H1 (cell line): ENCODE data around the gene SCP2. TPM values are rescaled to one million over a fixed set of nuclear protein-coding genes. Genes with fewer than 3 reads are reported as not detected.

Experiments used
- CTCF ChIA-PET: fragments of 300-600 bp; sonication (Branson Sonifier 250); formaldehyde crosslinking; loops from one replicate; lab custom pipeline; 2021; ENCODE audit not compliant: partially characterized antibody; lab: Charles Lee
- POLR2A ChIA-PET: fragments of 300-600 bp; sonication (Branson Sonifier 250); formaldehyde crosslinking; loops from one replicate; lab custom pipeline; 2021; ENCODE audit warnings: inconsistent platforms; ENCODE audit not compliant: partially characterized antibody; lab: Charles Lee
- DNase-seq, 2 experiments: peaks; one replicate each; pipeline versions ENCODE4 v3.0.0 to v3.0.0-alpha.2; 2010 to 2022; ENCODE audit warnings: low spot score in 2 of 2, low read depth in 1 of 2, mixed read lengths in 1 of 2
- FAIRE-seq: peaks from 2 replicates; lab custom pipeline; 2011; peaks lifted over from hg19 to GRCh38; lab: Jason Lieb, UNC
- H2AFZ ChIP-seq: 2 replicates; pipeline ENCODE4 v1.8.1; 2012; ENCODE audit warnings: low read length, inconsistent platforms
- H2AK5ac ChIP-seq: 2 replicates; pipeline ENCODE4 v1.6.1; 2013; ENCODE audit warnings: low read depth, low read length
- H2BK120ac ChIP-seq: replicated peaks from 2 replicates; pipeline ENCODE3; 2013; ENCODE audit warnings: low read depth, low read length, inconsistent platforms
- H2BK12ac ChIP-seq: 2 replicates; pipeline ENCODE4 v1.6.1; 2013; ENCODE audit warnings: low read depth, low read length
- H2BK15ac ChIP-seq: 2 replicates; pipeline ENCODE4 v1.6.1; 2013; ENCODE audit warnings: low read length
- H2BK20ac ChIP-seq: 2 replicates; pipeline ENCODE4 v1.6.1; 2013; ENCODE audit warnings: low read length
- H2BK5ac ChIP-seq: 2 replicates; pipeline ENCODE4 v1.6.1; 2013; ENCODE audit warnings: low read depth, low read length
- H3K14ac ChIP-seq: 2 replicates; pipeline ENCODE4 v1.6.1; 2013; ENCODE audit warnings: inconsistent platforms; ENCODE audit not compliant: insufficient read length
- H3K18ac ChIP-seq: 2 replicates; pipeline ENCODE4 v1.6.1; 2013; ENCODE audit warnings: low read length; ENCODE audit errors: extremely low read depth
- H3K23ac ChIP-seq: 2 replicates; pipeline ENCODE4 v1.6.1; 2013; ENCODE audit warnings: inconsistent platforms; ENCODE audit not compliant: insufficient read length
- H3K23me2 ChIP-seq: 2 replicates; pipeline ENCODE4 v1.6.1; 2013; ENCODE audit warnings: low read depth, low read length
- H3K27ac ChIP-seq: 2 replicates; pipeline ENCODE4 v1.6.1; 2011; ENCODE audit warnings: low read depth, low read length, inconsistent platforms
- H3K27me3 ChIP-seq, 4 experiments: replicated peaks in 1 of 4; 1 replicate in 1 of 4; 2 replicates in 3 of 4; pipeline versions ENCODE4 v1.6.1 to v1.8.1; 2011 to 2013; ENCODE audit warnings: low read length in 3 of 4, mild to moderate bottlenecking in 3 of 4, inconsistent platforms in 2 of 4, mixed read lengths in 2 of 4, moderate library complexity in 1 of 4; ENCODE audit not compliant: control insufficient read depth in 3 of 4, insufficient read depth in 3 of 4; ENCODE audit errors: extremely low read depth in 1 of 4
- H3K36me3 ChIP-seq, 4 experiments: 2 replicates each; pipeline versions ENCODE4 v1.6.1 to v1.8.1; 2011 to 2013; ENCODE audit warnings: mild to moderate bottlenecking in 4 of 4, low read length in 3 of 4, moderate library complexity in 2 of 4, control low read depth in 1 of 4, inconsistent platforms in 1 of 4; ENCODE audit not compliant: insufficient read depth in 4 of 4, control insufficient read depth in 2 of 4
- H3K4ac ChIP-seq: replicated peaks from 2 replicates; pipeline ENCODE3; 2013; ENCODE audit warnings: low read length, low read depth, mixed read lengths, inconsistent platforms; ENCODE audit not compliant: insufficient read length
- H3K4me1 ChIP-seq, 4 experiments: replicated peaks in 1 of 4; 1 replicate in 1 of 4; 2 replicates in 3 of 4; pipeline versions ENCODE4 v1.6.1 to v1.8.1; 2011 to 2013; ENCODE audit warnings: low read length in 3 of 4, inconsistent platforms in 2 of 4, mixed read lengths in 1 of 4; ENCODE audit not compliant: insufficient read depth in 4 of 4, control insufficient read depth in 3 of 4
- H3K4me2 ChIP-seq, 2 experiments: 2 replicates each; pipeline versions ENCODE4 v1.6.1 to v1.8.1; 2011 to 2013; ENCODE audit warnings: low read depth in 2 of 2, low read length in 2 of 2, control low read depth in 1 of 2, inconsistent platforms in 1 of 2, mild to moderate bottlenecking in 1 of 2; ENCODE audit not compliant: insufficient read depth in 1 of 2
- H3K4me3 ChIP-seq, 4 experiments: fragments of 200-600, 300-600 bp in 1 of 4; sonication (generic), shearing (Covaris generic), sonication (Bioruptor Twin) in 1 of 4; 2 replicates each; pipeline versions ENCODE4 v1.5.1 to v1.8.1; 2011 to 2016; ENCODE audit warnings: low read length in 4 of 4, low read depth in 3 of 4, control low read depth in 2 of 4, inconsistent platforms in 2 of 4, mild to moderate bottlenecking in 2 of 4, mixed read lengths in 1 of 4, moderate library complexity in 1 of 4; ENCODE audit not compliant: insufficient read depth in 2 of 4; ENCODE audit errors: extremely low read depth in 1 of 4
- H3K56ac ChIP-seq: replicated peaks from 2 replicates; pipeline ENCODE3; 2013; ENCODE audit warnings: low read depth, mild to moderate bottlenecking, mixed read lengths, low read length, inconsistent platforms; ENCODE audit not compliant: insufficient read length
- H3K79me1 ChIP-seq: 2 replicates; pipeline ENCODE4 v1.6.1; 2013; ENCODE audit warnings: low read depth, low read length, control low read depth
- H3K79me2 ChIP-seq, 2 experiments: 2 replicates each; pipeline versions ENCODE4 v1.6.1 to v1.8.1; 2012 to 2013; ENCODE audit warnings: low read length in 2 of 2, mild to moderate bottlenecking in 2 of 2, inconsistent platforms in 1 of 2; ENCODE audit not compliant: insufficient read depth in 2 of 2, control insufficient read depth in 1 of 2
- H3K9ac ChIP-seq, 4 experiments: replicated peaks in 1 of 4; 1 replicate in 1 of 4; 2 replicates in 3 of 4; pipeline versions ENCODE4 v1.6.1 to v1.8.1; 2011 to 2013; ENCODE audit warnings: low read depth in 3 of 4, low read length in 3 of 4, control low read depth in 2 of 4, mild to moderate bottlenecking in 2 of 4, moderate library complexity in 2 of 4, inconsistent platforms in 1 of 4; ENCODE audit errors: extremely low read depth in 1 of 4
- H3K9me3 ChIP-seq, 2 experiments: 2 replicates each; pipeline versions ENCODE4 v1.6.1 to v1.8.1; 2012 to 2013; ENCODE audit warnings: mild to moderate bottlenecking in 2 of 2, moderate library complexity in 2 of 2, control low read depth in 1 of 2, inconsistent platforms in 1 of 2, low read depth in 1 of 2, low read length in 1 of 2, mixed read lengths in 1 of 2; ENCODE audit not compliant: insufficient read depth in 2 of 2
- H4K20me1 ChIP-seq, 2 experiments: replicated peaks in 1 of 2; 2 replicates each; pipeline versions ENCODE3 to v1.8.1; 2011 to 2013; ENCODE audit warnings: inconsistent platforms in 2 of 2, low read length in 2 of 2, mild to moderate bottlenecking in 1 of 2; ENCODE audit not compliant: insufficient read depth in 2 of 2, control insufficient read depth in 1 of 2
- H4K5ac ChIP-seq: 2 replicates; pipeline ENCODE4 v1.6.1; 2013; ENCODE audit warnings: low read length, low read depth, mixed read lengths, inconsistent platforms; ENCODE audit not compliant: insufficient read length
- H4K8ac ChIP-seq: 2 replicates; pipeline ENCODE4 v1.8.0; 2013; ENCODE audit warnings: mild to moderate bottlenecking, moderate library complexity, low read length, inconsistent platforms; ENCODE audit not compliant: insufficient read depth; ENCODE audit errors: extremely low read depth
- H4K91ac ChIP-seq: replicated peaks from 2 replicates; pipeline ENCODE3; 2013; ENCODE audit warnings: low read length, mixed read lengths, inconsistent platforms; ENCODE audit not compliant: insufficient read length
- ASH2L ChIP-seq: fragments of 200-600, 300-600 bp; sonication (generic); IDR thresholded peaks from one replicate; pipeline ENCODE4 v1.7.1; 2017; ENCODE audit warnings: low read length
- CEBPB ChIP-seq: IDR thresholded peaks from 2 replicates; pipeline ENCODE4 v1.6.1; 2012; ENCODE audit warnings: low read depth, low read length
- KDM4A ChIP-seq: IDR thresholded peaks from one replicate; pipeline ENCODE4 v1.7.1; 2012; ENCODE audit warnings: low read depth, mild to moderate bottlenecking, moderate library complexity, low read length, inconsistent platforms; ENCODE audit not compliant: severe bottlenecking
- KDM5A ChIP-seq: fragments of 200-600 bp; IDR thresholded peaks from 2 replicates; pipeline ENCODE4 v1.7.1; 2012; ENCODE audit warnings: mild to moderate bottlenecking, low read length, inconsistent platforms, mixed read lengths
- NANOG ChIP-seq: IDR thresholded peaks from 2 replicates; pipeline ENCODE4 v1.6.1; 2011; ENCODE audit warnings: low read length, low read depth, mild to moderate bottlenecking, inconsistent platforms; ENCODE audit not compliant: insufficient read depth, poor library complexity, severe bottlenecking
- PHF8 ChIP-seq: fragments of 200-600 bp; sonication (generic); conservative IDR thresholded peaks from 2 replicates; pipeline ENCODE4 v1.7.1; 2012; ENCODE audit warnings: low read depth, mild to moderate bottlenecking, inconsistent platforms, low read length, moderate library complexity
- SP1 ChIP-seq: IDR thresholded peaks from 2 replicates; pipeline ENCODE4 v1.6.1; 2011; ENCODE audit warnings: low read depth, low read length
- SRF ChIP-seq: IDR thresholded peaks from 2 replicates; pipeline ENCODE4 v1.6.1; 2011; ENCODE audit warnings: mild to moderate bottlenecking, low read depth, low read length, moderate library complexity
- TBP ChIP-seq: IDR thresholded peaks from 2 replicates; pipeline ENCODE4 v1.6.1; 2011; ENCODE audit warnings: low read depth, low read length, improper control_type of control experiment
- TEAD4 ChIP-seq: IDR thresholded peaks from 2 replicates; pipeline ENCODE4 v1.6.1; 2012; ENCODE audit warnings: low read depth, low read length, inconsistent platforms, mixed read lengths
- ZNF274 ChIP-seq: IDR thresholded peaks from 2 replicates; pipeline ENCODE4 v1.7.0; 2012; ENCODE audit warnings: low read length, borderline replicate concordance; ENCODE audit errors: extremely low read depth
- WGBS, 2 experiments: shearing (Covaris generic) in 1 of 2; methylation state at CpG; one replicate each; pipeline versions ENCODE4 v1.1.6 to v1.1.7; 2013 to 2015; ENCODE audit warnings: low lambda C conversion rate in 2 of 2, mixed read lengths in 2 of 2, inconsistent platforms in 1 of 2, low coverage in 1 of 2, missing lambda C conversion rate in 1 of 2; ENCODE audit not compliant: insufficient replicate concordance in 2 of 2, insufficient coverage in 1 of 2, insufficient read length in 1 of 2; ENCODE audit errors: extremely low coverage in 1 of 2, missing lambda C conversion rate in 1 of 2; 5-methylcytosine and 5-hydroxymethylcytosine counted together
- polyA plus RNA-seq, 7 experiments: library from polyadenylated mRNA; depleted of rRNA in 3 of 7; stranded (reverse) in 5 of 7; unstranded in 2 of 7; fragments of >200 nt in 5 of 7; fragments of 200-250 nt in 2 of 7; gene quantifications; 1 replicate in 5 of 7; 2 replicates in 1 of 7; 4 replicates in 1 of 7; pipeline versions ENCODE4 v1.2.1 to v1.2.3, GENCODE V29; 2011 to 2013; ENCODE audit warnings: missing spikeins in 2 of 7, mixed read lengths in 2 of 7
- total RNA-seq: library from RNA; stranded (reverse); fragmentation: NEBNext Ultra II Directional; extraction: Animal tissue kit (Norgen Biotek cat#: 25700); gene quantifications from 2 replicates; pipeline ENCODE4 v1.2.1, GENCODE V29; 2021

Gene SCP2
- total and polyA plus RNA-seq, 2 of the 8 experiments (the other 6 are each of a cell fraction or from before 2014, with no cell fraction given), result 20.9 to 54.3 TPM

GRCh38 chr1:53069265-53069662 is 142.2 kb downstream of the SCP2 start:
- Histone ChIP-seq H2BK15ac (peak overlapping the region; percentile 61; the same call in 1 of the 2 replicates), H4K5ac (no peak overlapping the region), H3K36me3 (no peaks in the 10 kb centered on the region), H4K20me1 (no peaks in the 10 kb centered on the region), H2BK5ac (no peak overlapping the region; the same call in 1 of the 2 replicates), H2AK5ac (no peak overlapping the region), H3K56ac (no peak overlapping the region), H3K14ac (no peak overlapping the region), H3K23me2 (peaks cover 2% of the 10 kb centered on the region; the same call in 1 of the 2 replicates), H3K4me2 (no peak overlapping the region), H2BK12ac (no peak overlapping the region), H3K18ac (peak overlapping the region; percentile 48; the same call in 1 of the 2 replicates), H3K79me1 (no peaks in the 10 kb centered on the region), H3K4ac (no peak overlapping the region), H2BK20ac (no peak overlapping the region), H3K23ac (no peak overlapping the region), H2AFZ (no peak overlapping the region), H3K4me1 (peaks cover 0 to 6% (median 0%) of the 10 kb centered on the region in 4 experiments; a peak in 2 of 7 replicates), H3K4me3 (no peak overlapping the region), H3K9ac (no peak overlapping the region), H3K27ac (no peak overlapping the region), H3K9me3 (no peaks in the 10 kb centered on the region), H4K91ac (no peak overlapping the region), H4K8ac (no peak overlapping the region), H2BK120ac (no peak overlapping the region), H3K79me2 (no peaks in the 10 kb centered on the region), H3K27me3 (peaks cover 0 to 8% (median 5%) of the 10 kb centered on the region in 4 experiments; a peak in 6 of 7 replicates)
- FAIRE-seq (no peak), DNase-seq (peak in 1 of 2 experiments; percentile 43)
- WGBS, 2 experiments, result 90% methylated on average over 7 of the region's 7 CpGs; no CpG with 5 or more reads in 1 of the 2 experiments
- TF ChIP-seq SP1 (no peak), KDM4A (no peak), ASH2L (no peak), NANOG (no peak), SRF (no peak), KDM5A (no peak), TEAD4 (no peak), PHF8 (no peak), TBP (no peak), CEBPB (no peak), ZNF274 (no peak)
- POLR2A ChIA-PET, result no interaction called here
- CTCF ChIA-PET, result interaction anchor here (1.0 to 3.7 kb wide), 6 partner anchors 10 to 164 kb away, joined by 3 to 14 read pairs (median 4); no protein-coding TSS in a partner anchor
